ENCODE results near the gene RPL18.
"Not testable (repeated sequence)": the region's sequence is repeated elsewhere in the genome, so short reads cannot be mapped to it uniquely, and the experiment has no call there.

Gene RPL18

DNA sequence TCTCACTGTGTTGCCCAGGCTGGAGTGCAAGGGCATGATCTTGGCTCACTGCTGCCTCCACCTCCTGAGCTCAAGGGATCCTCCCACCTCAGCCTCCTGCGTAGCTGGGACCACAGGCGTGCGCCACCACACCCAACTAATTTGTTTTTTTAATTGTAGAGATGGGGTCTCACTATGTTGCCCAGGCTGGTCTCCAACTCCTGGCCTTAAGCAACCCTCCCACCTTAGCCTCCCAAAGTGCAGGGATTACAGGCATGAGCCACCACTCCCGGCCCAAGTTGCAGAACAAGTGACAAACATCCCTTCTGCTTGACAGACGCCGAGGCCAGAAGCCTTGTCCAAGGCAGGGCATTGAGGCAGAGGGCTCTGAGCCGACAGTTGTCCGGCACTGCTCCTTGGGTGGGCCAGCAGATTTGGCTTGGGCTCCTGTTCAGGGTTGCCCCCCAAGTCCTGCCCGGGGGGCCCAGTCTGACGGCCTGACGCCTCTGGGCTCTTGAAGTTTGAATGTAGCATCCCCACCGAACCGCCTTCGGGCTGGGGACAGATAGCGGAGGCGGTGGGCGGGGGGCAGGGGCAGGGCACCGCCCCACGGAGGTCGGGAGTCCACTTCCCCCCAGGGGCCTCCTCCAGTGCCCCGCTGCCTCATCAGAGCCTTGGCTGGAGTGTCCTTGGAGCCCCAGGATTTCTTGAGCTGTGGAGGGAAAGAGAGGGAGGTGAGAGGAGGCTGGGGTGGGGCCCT is 18.1 kb downstream of the RPL18 start:
- no peak for DNase-seq
- in situ Hi-C loops (cut with HindIII; ENCODE audit: low pct_ligation_motif_present, low pct_unique_long_range_greater_than_20kb, low sequenced_read_pairs) = no loop called here

DNA sequence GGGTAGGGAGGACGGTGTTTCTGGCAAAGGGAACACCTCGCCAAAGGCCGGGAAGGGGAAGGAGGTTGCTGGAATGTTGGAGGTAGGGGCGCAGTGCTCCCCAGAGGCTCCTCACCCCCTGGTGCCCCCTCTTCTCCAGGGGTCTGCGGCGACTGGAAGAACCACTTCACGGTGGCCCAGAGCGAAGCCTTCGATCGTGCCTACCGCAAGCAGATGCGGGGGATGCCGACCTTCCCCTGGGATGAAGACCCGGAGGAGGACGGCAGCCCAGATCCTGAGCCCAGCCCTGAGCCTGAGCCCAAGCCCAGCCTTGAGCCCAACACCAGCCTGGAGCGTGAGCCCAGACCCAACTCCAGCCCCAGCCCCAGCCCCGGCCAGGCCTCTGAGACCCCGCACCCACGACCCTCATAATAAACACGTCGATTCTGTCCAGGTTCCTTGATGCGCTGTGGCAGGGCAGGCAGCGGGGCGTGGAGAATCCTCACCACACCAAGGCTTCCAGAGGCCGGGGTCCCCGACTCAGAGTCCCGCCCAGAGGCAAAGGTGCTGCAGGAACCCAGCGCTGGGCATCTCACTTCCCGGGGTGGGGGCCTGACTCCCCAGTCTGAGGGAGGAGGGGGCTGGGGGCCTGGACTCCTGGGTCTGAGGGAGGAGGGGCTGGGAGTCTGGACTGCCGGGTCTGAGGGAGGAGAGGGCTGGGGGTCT is 19.8 kb downstream of the RPL18 start:
- in situ Hi-C loops (cut with HindIII; ENCODE audit: low pct_ligation_motif_present, low pct_unique_long_range_greater_than_20kb, low sequenced_read_pairs) = no loop called here
- no peak for DNase-seq

DNA sequence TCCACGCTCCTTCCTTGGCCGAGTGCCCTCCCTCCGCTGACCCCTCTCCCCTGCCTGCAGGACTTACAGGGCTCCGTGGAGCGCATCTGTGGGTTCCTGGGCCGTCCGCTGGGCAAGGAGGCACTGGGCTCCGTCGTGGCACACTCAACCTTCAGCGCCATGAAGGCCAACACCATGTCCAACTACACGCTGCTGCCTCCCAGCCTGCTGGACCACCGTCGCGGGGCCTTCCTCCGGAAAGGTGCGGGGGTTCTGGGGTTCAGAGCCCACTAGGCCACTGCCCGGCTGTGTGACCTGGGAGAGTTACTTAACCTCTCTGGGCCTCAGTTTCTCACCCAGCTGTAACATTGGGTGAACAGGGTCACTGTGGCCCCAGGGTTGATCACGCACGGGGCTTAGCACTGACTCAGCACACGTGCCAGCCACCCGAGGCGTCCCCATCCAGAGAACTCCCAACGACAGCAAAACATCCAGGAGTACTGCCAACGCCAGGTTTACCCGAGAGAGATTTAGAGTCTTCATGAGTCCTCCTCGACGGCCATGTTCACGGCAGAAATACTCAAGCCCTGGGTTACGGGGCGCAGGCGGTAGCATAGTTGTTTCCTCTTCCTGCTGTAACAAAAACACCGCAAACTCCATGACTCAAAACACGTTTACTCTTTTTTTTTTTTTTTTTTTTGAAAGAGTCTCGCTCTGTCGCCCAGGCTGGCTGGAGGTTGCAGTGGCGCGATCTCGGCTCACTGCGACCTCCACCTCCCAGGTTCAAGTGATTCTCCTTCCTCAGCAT is 22.1 kb downstream of the RPL18 start:
- DNase-seq = no peak
- in situ Hi-C loops (cut with HindIII; ENCODE audit: low pct_ligation_motif_present, low pct_unique_long_range_greater_than_20kb, low sequenced_read_pairs) = no loop called here

DNA sequence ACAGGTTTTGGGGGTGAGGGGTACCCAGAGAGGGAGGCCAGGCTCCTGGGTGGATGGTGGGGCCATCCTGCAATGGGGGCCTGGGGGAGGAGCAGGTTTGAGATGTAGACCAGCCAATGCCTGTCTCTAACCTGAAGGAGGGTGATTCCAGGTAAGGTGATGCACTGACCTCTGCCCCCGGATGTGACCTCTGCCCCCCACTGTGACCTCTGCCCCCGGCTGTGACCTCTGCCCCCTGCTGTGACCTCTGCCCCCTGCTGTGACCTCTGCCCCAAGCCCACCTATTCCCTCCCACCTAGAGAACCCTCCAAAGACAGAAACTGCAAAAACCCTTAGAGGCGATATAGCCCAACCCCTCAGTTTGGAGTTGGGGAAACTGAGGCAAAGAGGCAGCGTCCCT is 22.7 kb downstream of the RPL18 start:
- DNase-seq = no peak
- in situ Hi-C loops (cut with HindIII; ENCODE audit: low pct_ligation_motif_present, low pct_unique_long_range_greater_than_20kb, low sequenced_read_pairs) = no loop called here

DNA sequence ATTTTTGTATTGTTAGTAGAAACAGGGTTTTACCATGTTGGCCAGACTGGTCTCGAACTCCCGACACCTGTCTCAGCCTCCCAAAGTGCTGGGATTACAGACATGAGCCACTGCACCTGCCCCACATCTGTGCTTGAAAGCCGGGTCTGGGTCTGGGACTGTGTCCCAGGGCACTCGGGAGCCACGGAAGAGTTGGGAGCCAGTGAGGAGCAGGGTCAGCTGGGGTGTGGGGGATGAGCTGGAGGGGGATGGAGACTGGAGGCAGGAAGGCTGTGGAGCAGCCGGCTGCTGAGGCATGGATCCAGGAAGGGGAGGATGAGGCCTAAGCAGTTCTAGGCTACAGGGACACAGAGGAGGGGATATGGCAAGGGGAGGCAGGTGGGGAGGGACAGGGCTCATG is 23.1 kb downstream of the RPL18 start:
- no peak for DNase-seq
- in situ Hi-C loops (cut with HindIII; ENCODE audit: low pct_ligation_motif_present, low pct_unique_long_range_greater_than_20kb, low sequenced_read_pairs) = no loop called here

DNA sequence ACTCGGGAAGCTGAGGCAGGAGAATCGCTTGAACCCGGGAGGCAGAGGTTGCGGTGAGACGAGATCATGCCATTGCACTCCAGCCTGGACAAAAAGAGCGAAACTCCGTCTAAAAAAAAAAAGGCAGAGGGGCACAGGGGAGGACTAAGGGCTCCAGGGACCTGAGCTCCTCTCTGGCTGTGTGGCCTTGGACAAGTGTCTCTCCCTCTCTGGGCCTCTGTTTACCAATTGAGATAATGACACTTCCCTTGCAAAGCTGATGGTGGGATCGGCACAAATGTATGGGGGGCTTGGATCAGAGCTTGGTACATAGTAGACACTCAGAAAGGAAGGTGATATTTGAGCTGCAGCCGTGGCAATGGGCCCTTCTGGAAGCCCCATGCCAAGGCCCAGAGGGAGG is 23.8 kb downstream of the RPL18 start:
- no peak for DNase-seq
- in situ Hi-C loops (cut with HindIII; ENCODE audit: low pct_ligation_motif_present, low pct_unique_long_range_greater_than_20kb, low sequenced_read_pairs) = no loop called here

DNA sequence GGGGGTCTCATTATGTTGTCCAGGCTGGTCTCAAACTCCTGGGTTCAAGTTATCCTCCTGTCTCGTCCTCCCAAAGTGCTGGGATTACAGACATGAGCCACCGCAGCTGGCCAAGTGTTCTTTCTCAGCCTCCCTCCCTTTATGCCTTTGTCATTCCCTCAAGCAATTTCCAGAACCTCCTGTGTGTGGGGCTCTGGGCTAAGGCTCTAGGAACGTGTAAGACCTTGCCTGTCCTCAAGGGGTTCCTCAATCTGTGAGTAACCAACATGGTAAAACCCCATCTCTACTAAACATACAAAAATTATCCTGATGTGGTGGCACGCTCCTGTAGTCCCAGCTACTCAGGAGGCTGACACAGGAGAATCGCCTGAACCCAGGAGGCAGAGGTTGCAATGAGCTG is 28.0 kb downstream of the RPL18 start:
- in situ Hi-C loops (cut with HindIII; ENCODE audit: low pct_ligation_motif_present, low pct_unique_long_range_greater_than_20kb, low sequenced_read_pairs) = no loop called here
- no peak for DNase-seq

DNA sequence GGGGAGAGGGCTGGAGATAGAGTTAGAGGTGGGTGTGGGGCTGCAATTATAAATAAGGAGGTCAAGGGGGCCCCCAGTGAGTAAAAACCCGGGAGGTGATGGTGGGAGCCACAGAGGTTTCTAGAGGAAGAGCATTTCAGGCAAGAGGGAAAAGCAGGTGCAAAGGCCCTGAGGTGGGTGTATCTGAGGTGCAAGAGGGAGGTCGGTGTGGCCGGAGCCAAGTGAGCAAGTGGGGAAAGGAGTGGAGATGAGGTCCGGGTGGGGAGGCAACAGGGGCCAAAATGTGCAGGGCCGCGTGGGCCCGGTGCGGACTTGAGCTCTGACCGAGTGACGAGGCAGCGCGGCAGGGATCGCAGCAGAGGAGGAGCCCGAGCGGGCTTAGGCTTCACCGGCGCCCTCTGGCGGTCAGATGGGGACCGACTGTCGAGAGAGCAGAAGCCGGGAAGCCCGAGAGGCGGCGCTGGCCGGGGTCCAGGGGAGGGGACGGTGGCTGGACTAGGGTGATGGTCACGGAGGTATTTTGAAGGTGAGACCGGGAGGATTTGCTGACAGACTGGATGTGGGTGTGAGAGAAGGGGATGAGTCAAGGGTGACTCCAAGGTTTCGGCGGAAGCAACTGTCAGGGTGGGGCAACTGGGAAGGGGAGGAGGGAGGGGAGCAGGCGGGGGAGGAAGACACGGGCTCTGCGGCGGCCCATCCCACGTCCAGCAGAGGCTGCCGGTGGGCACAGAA is 30.1 kb downstream of the RPL18 start:
- DNase-seq = peak; percentile 84
- in situ Hi-C loops (cut with HindIII; ENCODE audit: low pct_ligation_motif_present, low pct_unique_long_range_greater_than_20kb, low sequenced_read_pairs) = no loop called here

DNA sequence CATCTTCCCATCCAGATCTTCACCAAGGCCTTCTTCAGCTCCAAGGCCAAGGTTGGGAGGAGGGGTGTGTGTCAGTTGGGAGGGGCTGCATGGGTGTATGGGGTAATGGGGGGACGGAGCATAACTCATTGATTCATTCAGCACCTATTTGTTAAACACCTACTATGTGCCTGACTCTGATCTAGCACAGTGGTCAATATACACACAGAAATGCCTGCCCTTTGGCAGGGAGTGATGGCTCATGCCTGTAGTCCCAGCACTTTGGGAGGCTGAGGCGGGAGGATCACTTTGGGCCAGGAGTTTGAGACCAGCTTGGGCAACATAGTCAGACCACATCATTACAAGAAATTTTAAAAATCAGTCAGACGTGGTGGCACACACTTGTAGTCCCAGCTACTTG is 31.6 kb downstream of the RPL18 start:
- in situ Hi-C loops (cut with HindIII; ENCODE audit: low pct_ligation_motif_present, low pct_unique_long_range_greater_than_20kb, low sequenced_read_pairs) = no loop called here
- DNase-seq = no peak

DNA sequence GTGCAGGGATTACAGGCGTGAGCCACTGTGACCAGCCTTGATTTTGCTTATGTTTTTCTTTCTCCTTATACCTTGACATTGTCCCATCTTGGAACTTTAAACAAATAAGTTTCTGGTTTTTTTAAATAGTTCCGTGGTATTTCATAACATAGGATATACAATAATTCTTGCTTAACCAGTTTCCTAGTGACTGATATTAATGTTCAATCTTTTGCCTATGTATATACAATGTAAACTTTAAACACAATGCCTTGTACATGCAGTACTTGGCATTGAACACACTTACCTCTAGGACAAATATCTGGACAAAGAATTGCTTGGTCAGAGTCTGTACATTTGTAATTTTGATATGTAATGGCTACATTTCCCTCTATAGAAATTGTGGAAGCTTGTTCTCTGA is 36.8 kb downstream of the RPL18 start:
- in situ Hi-C loops (cut with HindIII; ENCODE audit: low pct_ligation_motif_present, low pct_unique_long_range_greater_than_20kb, low sequenced_read_pairs) = no loop called here
- DNase-seq = no peak

DNA sequence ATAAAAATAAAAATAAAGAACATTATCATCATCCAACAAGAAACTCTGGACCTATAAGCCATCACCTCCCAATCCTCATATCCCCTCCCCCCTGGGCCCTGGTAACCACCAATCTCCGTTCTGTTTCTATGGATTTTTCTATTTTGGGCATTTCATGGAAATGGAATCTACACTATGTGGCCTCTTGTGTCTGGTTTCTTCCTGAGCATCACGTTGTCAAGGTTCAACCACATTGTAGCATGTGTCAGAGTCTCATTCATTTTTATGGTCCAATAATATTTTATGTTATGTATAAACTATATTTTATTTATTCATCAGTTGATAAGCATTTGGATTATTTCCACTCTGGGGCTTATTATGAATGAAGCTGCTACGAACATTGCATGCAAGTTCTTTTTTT is 40.1 kb downstream of the RPL18 start:
- no peak for DNase-seq
- in situ Hi-C loops (cut with HindIII; ENCODE audit: low pct_ligation_motif_present, low pct_unique_long_range_greater_than_20kb, low sequenced_read_pairs) = no loop called here

DNA sequence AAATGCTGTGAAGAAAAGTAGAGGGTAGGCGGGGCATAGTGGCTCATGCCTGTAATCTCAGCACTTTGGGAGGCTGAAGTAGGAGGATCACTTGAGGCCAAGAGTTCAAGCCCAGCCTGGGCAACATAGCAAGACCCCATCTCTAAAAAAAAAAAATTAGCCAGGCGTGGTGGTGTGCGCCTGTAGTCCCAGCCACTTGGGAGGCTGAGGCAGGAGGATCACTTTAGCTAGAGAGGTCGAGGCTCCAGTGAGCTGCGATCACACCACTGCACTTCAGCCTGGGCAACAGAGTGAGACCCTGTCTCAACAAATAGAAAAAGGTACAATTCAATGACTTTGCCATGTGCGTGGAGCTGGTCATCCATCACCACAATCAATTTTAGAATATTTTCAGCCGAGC is 41.1 kb downstream of the RPL18 start:
- DNase-seq; in situ Hi-C loops (cut with HindIII; ENCODE audit: low pct_ligation_motif_present, low pct_unique_long_range_greater_than_20kb, low sequenced_read_pairs): not testable (repeated sequence)

DNA sequence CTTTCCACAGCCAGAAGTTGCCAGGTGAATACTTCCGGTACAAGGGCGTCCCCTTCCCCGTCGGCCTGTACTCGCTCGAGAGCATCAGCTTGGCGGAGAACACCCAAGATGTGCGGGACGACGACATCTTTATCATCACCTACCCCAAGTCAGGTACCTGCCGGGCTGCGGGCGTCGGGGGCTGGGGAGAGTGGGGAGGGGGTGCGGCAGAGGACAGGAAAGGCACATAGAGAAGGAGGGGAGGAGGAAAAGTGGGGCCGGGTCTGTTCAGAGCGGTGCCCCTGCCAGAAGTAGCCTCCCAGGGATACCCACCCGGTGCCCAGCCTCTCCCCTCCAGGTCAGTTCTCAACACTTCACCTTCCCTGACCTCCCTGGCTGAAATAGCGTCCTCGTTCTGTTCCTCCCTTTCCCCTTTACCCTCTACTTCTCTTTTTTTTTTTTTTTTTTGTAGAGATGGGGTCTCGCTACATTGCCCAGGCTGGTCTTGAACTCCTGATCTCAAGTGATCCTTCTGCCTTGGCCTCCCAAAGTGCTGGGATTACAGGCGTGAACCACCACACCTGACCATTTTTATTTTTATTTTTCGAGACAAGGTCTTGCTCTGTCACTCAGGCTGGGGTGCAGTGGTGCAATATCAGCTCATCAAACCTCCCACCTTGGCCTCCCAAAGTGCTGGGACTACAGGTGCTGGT is 42.9 kb downstream of the RPL18 start:
- in situ Hi-C loops (cut with HindIII; ENCODE audit: low pct_ligation_motif_present, low pct_unique_long_range_greater_than_20kb, low sequenced_read_pairs) = no loop called here
- no peak for DNase-seq

DNA sequence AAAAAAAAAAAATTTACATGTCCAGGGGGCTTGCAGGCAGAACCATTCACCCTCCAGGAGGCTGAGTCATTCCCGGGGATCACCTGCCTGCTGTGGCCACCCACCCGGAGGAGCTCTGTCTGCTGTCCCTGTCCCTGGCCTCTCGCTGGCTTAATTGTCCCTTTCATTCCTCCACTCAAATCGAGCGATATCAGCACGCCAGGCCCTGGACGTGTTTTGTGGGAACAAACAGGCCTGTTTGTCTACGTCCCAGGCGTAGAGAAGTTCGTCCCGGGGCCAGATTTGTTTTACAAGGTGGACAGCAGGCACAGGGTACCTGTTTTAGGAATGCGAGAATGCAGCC is 45.8 kb downstream of the RPL18 start:
- no peak for DNase-seq
- in situ Hi-C loops (cut with HindIII; ENCODE audit: low pct_ligation_motif_present, low pct_unique_long_range_greater_than_20kb, low sequenced_read_pairs) = no loop called here

DNA sequence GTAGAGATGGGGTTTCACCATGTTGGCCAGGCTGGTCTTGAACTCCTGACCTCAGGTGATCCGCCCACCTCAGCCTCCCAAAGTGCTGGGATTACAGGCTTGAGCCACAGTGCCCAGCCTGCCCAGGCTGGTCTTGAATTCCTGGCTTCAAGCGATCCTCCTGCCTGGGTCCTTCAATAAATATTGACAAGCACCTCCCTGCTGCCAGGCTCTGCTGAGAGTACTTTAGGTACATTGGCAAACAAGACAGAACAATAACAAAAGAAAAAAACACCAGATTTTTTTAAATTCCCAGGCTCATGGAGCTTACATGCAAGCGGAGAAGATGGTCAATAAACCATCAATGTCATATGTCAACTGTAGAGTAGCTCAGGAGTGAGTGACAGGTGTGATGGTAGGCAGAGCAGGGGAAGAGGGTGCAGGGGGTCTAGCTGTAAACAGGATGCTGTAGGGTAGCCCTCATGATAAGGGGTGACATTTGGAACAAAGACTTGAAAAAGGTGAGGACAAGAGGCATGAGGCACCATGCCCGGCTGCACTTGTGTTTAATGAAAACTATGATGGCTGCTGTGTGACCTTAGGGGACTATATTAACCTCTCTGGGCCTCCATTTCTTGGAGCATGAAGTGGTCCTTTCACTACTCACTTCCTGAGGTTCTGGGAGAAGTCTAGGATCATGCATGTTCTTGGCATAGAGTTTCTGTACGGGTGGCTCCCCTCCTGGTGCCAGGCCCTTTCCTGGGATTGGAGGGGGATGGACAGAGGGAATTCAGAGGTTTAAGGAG is 47.4 kb downstream of the RPL18 start:
- in situ Hi-C loops (cut with HindIII; ENCODE audit: low pct_ligation_motif_present, low pct_unique_long_range_greater_than_20kb, low sequenced_read_pairs) = no loop called here
- no peak for DNase-seq

DNA sequence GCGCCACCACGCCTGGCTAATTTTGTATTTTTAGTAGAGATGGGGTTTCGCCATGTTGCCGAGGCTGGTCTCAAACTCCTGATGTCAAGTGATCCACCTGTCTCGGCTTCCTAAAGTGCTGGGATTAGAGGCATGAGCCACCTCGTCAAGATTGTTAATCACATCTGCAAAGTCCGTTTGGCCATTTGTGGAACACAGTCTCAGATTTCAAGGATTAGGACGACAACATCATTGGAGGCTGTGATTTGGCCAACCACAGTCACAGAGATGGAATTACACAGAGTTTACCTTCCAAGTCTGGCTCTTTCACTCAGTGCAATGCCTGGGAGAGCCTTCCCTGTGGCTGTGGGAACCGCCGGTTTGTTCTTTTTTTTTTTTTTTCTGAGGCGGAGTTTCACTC is 49.2 kb downstream of the RPL18 start:
- DNase-seq = no peak
- in situ Hi-C loops (cut with HindIII; ENCODE audit: low pct_ligation_motif_present, low pct_unique_long_range_greater_than_20kb, low sequenced_read_pairs) = no loop called here

DNA sequence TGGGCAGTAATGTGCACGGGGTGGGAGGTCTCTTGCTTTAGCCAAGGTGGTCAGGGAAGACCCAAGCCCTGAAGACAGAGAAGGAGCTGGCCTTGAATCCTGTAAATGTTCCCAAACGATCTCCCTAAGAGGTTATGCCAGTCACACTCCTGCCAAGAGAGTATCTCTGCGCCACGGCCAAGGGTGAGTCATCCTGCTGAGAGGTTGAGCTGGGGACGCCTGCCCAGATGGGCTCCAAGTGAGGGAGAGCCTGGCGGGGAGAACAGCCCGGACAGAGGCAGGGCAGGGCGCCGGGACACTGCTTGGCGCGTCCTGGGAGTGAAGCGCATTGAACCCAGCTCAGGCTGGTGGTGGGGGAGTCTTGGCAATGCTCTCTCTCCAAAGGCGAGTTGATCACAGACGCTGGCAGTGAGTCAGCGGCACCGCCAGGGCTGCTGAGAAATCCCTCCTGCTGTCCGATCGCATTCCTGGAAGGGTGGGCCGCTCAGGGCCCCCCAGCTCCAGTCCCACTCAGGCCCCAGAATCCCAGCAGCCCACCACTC is 50.6 kb downstream of the RPL18 start:
- in situ Hi-C loops (cut with HindIII; ENCODE audit: low pct_ligation_motif_present, low pct_unique_long_range_greater_than_20kb, low sequenced_read_pairs) = no loop called here
- peak; percentile 93 for DNase-seq

Measured in ACHN (cell line).